22Rv1 (cell line): ENCODE data around the gene ZNF787.

Experiments
- H3K27ac ChIP-seq: fragments of 450-650 bp; 2 replicates; pipeline ENCODE4 v1.5.1; 2017
- CTCF ChIP-seq: fragments of 450-650 bp; IDR thresholded peaks from 2 replicates; pipeline ENCODE4 v1.5.1; 2017; ENCODE audit warnings: mild to moderate bottlenecking
- ZFX ChIP-seq: fragments of 450-650 bp; IDR thresholded peaks from 2 replicates; pipeline ENCODE4 v1.6.1; 2017; ENCODE audit warnings: antibody characterized with exemption, borderline replicate concordance

ZNF787 gene

GRCh38 chr19:56096665-56097064 is 24.4 kb downstream of the ZNF787 start:
- TF ChIP-seq CTCF: no peak
- no peak overlapping the region for H3K27ac ChIP-seq

GRCh38 chr19:56094449-56094848 is 26.6 kb downstream of the ZNF787 start:
- no peak overlapping the region for H3K27ac ChIP-seq
- no peak for TF ChIP-seq CTCF
- TF ChIP-seq ZFX: no peak

GRCh38 chr19:56092685-56093631 is 28.1 kb downstream of the ZNF787 start:
- TF ChIP-seq CTCF (no peak), ZFX (no peak)
- H3K27ac ChIP-seq: no peak overlapping the region

- no peak overlapping the region for H3K27ac ChIP-seq
- TF ChIP-seq CTCF (no peak), ZFX (no peak)
These were observed 29.1 kb downstream of the ZNF787 start for GRCh38 chr19:56091751-56092546.

GRCh38 chr19:56091066-56091490 is 30.0 kb downstream of the ZNF787 start:
- no peak overlapping the region for H3K27ac ChIP-seq
- TF ChIP-seq CTCF: no peak
- TF ChIP-seq ZFX: no peak

GRCh38 chr19:56089344-56089743 is 31.8 kb downstream of the ZNF787 start:
- H3K27ac ChIP-seq: no peak overlapping the region
- TF ChIP-seq CTCF (no peak), ZFX (no peak)
